Erythroblast (primary cell): ENCODE data around the gene MRPL1.

ENCODE experiments used
- GATA1 ChIP-seq: IDR thresholded peaks from 2 replicates; pipeline ENCODE4 v1.6.1; 2011; ENCODE audit warnings: low read depth, mild to moderate bottlenecking, control low read depth, low read length, moderate library complexity
- POLR2A ChIP-seq: IDR thresholded peaks from 2 replicates; pipeline ENCODE4 v1.6.1; 2011; ENCODE audit warnings: mild to moderate bottlenecking, low read length

- no peak for TF ChIP-seq POLR2A
- no peak for TF ChIP-seq GATA1
Observed at GRCh38 chr4:77959566-77960338, 97.1 kb downstream of the MRPL1 start.
